Activated CD4-positive, alpha-beta T cell treated with anti-CD3 and anti-CD28 coated beads, Interleukin-2, Interleukin-6, amounts not matched to agents 100 ng/mL and 50 ng/mL, durations not matched to agents 16 hours and 8 hours (primary cell): ENCODE measurements around the gene EPS8L3.
"Not testable (repeated sequence)": the region's sequence is repeated elsewhere in the genome, so short reads cannot be mapped to it uniquely, and the experiment has no call there.

Experiments used
- DNase-seq: peaks from one replicate; pipeline ENCODE4 v3.0.0-alpha.2; 2020

The EPS8L3 gene, protein sequence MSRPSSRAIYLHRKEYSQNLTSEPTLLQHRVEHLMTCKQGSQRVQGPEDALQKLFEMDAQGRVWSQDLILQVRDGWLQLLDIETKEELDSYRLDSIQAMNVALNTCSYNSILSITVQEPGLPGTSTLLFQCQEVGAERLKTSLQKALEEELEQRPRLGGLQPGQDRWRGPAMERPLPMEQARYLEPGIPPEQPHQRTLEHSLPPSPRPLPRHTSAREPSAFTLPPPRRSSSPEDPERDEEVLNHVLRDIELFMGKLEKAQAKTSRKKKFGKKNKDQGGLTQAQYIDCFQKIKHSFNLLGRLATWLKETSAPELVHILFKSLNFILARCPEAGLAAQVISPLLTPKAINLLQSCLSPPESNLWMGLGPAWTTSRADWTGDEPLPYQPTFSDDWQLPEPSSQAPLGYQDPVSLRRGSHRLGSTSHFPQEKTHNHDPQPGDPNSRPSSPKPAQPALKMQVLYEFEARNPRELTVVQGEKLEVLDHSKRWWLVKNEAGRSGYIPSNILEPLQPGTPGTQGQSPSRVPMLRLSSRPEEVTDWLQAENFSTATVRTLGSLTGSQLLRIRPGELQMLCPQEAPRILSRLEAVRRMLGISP

DNA sequence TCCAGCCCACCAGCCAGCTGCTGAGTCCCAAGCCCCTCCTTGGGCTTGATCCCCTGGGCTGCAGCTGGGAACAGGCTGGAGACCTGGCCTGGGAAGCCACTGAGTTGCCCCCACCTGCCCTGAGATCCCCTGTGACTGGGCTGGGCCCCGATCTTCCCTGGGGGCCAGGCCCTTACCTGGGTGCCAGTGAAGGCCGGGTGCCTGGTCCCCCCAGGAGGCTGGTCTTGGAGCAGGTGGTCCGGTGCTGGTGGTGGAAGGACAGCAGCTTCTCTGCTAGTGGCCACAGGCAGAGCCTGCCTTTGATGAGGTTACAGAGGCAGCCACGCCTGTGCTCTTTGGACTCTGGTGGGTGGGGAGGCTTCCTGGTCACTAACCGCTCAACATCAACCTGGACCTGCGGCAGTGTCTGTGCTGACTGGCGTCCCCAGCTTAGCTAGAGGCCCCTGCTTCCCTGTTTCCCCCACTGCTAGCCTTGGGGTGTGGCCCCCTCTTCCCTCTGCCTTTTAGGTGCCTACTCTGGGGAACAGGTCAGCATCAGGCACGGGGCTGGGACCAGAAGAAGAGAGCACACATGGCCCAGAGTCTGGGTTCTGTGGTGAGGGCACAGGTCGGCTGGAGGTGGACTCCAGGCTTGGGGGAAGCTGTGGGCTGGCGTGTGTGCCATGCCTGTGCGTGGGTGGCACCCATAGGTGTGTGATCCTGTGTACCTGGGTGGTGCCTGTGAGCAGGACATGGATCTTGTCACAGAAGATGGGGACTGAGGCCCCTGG lies at the start of gene EPS8L3:
Gene EPS8L3 (minus strand): TSS at position 278 of the 770 bp plus-strand sequence. CDS start 2,174 bp downstream, outside the sequence.
- no peak for DNase-seq

DNA sequence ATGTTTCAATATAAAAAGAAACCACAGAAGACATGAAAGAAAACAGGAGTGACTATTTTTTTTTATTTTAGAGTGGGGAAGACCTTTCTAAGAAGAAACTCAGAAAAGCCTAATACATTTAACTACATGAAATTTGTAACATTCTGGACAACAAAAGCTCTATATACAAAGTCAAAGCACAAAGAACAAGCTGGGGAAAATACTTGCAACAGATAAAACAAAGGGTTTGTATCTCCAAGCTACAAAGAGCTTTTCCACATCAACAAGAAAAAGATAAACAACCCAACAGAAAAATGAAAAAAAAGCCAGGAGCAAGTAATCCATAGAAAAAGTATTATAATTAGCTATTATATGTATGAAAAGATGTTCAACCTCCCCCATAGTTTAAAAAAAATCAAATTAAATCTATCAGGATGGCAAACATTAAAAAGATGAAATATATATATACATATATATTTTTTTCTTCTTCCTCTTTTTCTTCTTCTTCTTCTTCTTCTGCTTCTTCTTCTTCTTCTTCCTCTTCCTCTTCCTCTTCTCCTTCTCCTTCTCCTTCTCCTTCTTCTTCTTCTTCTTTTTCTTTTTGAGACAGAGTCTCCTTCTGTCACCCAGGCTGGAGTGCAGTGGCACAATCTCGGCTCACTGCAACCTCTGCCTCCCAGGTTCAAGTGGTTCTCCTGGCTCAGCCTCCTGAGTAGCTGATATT lies 49.1 kb upstream of the EPS8L3 start:
- no peak for DNase-seq

DNA sequence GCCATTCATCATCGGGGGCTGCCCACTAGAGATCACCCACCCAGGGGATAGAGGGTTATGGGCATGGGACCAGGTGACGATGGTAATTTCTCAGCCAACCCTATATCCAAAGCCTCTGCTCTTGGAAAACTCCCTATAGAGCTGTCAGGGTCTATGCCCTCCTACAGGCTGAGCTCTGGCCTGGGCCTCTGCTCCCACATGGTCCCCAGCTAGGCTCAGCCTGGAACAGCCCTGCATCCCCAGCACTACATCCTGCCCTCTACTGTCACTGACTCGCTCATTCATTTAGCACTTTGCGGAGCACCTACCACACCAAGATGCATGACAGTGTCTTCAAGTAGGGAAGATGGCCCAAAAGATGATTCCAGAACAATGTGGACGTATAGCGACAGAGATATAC lies 45.0 kb upstream of the EPS8L3 start:
- no peak for DNase-seq

DNA sequence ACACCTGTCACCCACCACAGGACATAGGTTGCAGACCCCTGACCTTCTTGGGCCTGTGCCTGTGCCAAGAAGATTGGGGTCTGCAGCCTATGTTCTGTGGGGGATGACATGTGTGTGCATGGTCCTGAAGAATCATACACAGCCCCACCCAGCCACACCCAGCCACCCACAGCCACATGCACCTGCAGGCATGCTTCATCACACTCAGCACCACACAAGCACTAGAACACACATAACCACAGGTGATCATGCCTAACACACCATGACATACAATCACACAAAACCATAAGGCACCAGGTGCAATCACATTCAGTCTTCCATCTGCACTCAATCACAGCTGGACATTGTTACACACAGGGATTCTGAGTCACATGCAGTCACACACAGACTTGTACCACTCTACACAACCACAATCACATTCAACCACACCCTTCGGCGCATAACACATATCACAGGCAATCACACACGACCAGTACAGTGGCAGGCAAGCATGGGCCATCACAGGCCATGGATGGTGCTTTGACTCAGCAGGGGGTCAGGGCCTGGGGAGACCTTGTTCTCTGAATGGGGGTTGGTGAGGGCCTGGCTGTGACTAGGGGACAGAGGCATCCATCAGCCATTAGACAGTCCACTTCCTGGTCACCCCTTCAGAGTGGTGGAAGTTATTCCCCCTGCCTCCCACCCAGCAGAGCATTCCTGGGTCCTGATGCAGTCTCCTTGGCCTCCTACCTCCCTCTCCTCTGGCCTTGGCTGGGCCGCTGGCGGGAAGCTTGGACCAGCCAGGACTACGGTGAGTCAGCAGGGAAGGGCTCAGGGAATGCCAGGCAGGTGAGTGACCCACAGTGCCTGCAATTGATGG lies 44.3 kb upstream of the EPS8L3 start:
- DNase-seq, result no peak

DNA sequence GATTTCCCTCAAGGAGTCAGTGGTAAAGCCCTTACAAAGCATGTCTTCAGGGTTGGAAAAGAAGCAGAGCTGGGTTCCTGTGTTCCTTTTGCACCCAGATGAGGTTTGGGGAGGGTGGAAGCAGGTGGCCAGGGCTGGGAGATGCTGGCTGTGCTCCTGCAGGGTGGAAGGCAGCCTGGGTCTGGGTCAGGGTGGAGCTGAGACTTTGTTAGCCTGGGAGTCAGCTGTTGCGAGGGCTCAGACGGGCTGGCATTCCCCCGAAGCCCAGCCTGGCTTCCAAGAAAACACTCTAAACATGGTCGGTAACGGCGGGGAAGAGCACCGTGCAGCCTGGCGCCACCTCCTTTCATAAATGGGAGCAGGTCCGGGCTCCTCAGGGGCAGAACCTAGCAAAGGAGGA lies 43.7 kb upstream of the EPS8L3 start:
- no peak for DNase-seq

DNA sequence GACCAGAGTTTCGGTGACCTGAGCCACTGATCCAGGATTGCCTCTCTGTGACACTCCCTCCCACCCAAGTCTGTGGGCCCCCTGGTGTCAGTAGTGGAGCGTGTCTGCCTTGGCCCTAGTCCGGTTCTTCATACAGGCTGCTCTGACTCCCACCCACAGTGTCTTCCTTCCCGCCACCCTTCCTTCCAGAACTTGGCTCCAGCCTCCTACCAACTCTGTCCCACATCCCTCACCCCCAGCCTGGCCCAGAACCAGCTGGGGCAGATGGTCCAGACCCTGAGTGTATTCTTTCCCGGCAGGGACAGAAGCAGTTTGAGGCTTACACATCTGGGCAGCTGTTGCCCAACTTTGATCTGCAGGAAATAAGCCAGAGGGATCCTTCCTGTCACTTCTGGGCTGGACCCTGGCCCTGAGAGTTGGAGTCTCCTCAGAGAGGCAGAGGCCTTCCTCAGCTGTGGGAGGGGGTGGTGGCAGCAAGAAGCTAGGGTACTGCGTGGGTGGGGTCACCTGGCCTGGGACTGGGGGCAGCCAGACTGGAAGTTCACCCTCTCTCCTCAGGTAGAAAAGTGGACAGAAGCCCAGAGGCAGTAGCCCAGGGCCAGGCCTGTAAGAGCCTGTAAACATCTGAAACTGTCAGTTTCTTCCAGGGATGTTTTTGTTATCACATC lies 43.1 kb upstream of the EPS8L3 start:
- no peak for DNase-seq

DNA sequence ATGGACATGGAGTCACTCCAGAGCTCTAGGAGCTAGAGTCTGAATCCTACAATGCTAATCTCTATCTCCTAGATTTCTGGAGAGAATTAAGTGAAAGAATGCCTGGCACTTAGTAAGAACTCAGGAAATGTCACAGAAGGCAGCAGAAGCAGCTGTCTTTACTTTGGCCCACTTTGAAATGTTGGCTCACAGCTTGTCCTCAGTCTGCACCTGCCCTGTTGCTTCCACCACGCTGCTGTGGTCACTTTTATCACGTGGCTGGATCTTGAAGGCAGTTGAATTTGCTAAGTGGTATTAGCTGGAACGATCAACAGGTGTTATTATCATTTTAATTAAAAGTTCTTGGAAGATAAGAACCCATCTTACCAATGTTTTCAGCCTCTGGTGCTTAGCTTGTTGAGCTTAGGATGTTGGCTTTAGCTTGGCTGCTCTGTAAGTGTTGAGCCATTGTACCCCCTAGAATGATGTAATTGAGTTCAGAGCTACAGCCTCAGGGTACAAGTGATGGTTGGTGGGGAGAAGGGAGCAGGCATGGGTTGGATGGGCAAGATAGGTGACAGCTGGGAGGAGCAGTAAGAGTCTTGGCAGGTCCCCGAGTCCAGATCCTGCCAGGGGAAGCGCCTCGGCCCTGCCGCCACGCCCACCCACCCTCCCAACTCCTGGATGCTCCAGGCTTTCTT lies 41.9 kb upstream of the EPS8L3 start:
- no peak for DNase-seq

DNA sequence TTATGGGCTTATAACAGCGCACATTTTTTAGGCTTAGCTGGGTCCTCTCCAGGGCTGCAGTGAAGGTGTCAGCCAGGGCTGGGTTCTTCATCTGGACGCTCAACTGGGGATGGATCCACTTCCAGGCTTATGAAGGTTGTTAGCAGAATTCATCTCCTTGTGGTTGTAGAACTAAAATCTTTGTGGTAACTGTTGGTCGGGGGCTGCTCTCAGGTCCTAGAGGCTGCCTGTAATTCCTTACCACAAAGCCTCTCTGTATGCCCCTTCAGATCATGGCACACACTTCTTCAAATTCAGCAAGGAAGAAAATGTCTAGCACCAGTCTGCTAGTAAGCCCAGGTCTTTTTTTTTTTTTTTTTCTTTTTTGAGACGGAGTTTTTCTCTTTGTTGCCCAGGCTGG lies 40.9 kb upstream of the EPS8L3 start:
- DNase-seq, result no peak

DNA sequence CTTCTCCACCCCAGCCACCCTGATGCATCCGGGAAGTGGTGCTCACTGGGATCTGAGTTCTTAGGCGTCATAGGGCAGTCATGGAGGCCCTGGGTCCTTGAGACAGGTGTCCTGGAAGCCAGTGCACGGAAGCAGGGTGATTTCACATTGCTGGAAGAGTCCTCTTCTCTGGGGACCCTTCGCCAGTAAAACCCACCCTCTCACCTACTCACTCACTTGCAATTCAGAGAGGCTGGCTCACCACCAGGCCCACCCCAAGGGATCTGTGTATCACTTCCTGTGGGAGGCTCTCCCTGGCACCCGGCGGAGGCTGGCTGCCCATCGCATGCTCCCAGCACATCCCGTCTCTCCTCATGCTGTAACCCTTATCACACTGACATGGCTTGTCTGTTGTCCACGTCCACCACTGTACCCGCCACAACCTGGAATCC lies 40.2 kb upstream of the EPS8L3 start:
- DNase-seq, result no peak

DNA sequence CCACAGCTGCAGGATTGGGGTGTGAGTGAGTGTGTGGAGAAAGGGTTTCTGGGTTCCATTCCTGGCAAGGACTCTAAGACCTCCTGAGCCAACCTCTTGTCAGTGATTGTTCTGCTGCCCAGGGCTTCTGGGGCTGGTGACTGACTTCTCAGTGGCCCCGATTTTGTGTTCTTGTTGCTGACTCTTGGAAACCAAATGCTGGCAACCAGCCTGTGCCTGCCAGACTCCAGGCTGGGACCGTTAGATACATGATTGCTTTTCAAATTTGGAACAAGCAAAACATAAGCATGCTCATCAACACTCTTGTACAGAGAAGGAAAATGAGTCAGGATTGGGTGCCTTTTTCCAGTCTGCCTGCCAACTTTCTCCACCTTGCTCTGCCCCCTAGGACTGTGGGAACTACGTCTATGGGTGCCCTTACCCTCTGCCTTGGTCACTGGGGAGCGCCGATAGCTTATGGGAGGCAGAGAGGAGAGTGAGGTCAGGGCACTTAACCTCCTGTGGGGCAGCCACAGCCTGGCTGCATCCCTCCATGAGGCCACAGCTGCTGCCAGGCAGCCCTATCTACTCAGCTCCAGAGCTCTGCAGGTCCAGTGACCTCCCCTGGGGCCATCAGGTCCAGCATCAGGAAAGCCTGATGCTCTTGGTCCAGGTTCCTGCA lies 39.3 kb upstream of the EPS8L3 start:
- DNase-seq, result no peak

DNA sequence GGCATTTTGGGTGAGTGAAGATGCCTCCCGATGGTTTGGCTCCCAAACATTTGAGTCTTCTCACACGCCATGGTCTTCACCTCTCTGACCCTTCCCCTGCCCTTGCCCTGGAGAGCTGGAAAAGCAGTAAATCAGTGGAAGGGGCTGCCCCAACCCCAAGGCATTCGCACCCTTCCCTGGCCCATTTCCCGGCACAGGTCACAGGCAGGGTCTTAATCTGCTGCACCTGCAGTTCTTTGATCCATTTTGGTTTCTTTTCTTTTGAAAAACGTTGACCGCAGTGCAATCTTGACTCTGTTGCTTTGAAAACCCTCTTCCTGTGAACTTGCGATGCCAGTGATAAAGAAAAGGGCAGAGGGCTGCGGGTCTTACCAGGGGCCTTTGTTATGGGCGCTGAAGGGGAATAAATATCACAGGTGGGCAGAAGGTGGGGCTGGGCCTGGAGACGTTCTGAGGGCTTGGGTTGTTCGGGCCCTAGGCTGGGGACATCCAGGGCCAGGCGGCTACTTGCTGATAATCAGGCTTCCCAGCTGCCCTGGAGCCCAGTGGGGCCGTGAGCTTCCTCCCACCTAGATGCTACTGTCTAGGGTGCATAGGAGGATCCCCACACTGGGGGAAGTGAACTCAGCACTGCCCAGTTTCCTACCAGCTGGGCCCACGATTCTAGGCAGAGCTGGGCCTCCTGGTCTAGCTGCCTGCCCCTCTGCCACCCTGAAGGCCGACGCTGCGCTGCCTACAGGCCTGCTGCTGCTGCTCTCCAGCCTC lies 38.6 kb upstream of the EPS8L3 start:
- DNase-seq, result peak; percentile 78

DNA sequence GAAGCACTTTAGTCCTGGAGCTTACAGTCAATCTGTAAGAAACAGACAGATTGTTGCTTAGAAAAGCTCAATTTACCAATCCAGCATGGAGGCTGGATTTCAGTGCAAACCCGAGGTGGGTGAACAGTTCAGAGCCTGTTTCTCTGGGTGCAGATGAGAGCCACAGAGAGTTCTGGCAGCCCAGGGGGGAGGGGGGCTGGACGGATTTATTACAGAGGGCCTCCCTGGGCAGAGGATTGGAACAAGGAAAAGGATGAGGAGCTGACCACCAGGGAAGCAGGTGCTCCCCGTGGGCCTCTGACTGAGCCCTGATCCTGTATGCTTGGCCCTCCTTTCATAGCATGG lies 38.0 kb upstream of the EPS8L3 start:
- peak; percentile 36 for DNase-seq

DNA sequence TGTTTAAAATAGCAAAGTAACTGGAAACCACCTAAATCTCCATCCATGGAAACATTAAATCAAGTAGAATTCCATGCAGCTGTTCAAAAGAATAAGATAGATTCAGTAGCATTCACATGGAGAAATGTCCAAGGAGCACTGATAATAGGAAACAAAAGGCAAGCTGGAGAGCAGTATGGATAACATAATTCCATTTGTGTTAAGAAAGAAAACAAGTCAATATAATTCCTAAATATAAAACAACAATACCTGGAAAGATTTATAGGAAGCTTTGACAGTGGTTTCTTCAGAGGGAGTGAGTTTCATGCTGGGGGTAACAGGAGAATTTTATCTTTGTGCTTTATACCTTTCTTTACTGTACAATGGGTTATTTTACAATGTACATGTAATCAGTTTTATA lies 36.6 kb upstream of the EPS8L3 start:
- no peak for DNase-seq

DNA sequence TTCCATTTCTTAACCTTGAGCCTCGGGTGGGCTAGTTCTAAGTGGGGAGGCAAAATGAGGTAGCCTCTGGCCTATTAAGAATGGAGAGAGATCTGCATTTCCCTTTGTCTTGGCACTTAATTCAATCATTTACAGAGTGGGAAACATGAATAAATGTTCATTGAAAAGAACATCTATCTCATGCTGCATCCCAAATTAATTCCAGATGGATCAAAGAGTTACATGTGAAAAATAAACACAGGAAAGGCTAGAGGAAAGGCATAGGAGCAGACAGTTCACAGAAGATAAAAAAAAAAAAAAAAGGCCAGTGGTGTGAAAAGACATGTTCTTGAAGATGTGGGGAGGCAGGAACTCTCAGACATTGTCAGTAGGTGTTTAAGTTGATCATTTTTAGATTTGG lies 35.7 kb upstream of the EPS8L3 start:
- DNase-seq, result no peak

DNA sequence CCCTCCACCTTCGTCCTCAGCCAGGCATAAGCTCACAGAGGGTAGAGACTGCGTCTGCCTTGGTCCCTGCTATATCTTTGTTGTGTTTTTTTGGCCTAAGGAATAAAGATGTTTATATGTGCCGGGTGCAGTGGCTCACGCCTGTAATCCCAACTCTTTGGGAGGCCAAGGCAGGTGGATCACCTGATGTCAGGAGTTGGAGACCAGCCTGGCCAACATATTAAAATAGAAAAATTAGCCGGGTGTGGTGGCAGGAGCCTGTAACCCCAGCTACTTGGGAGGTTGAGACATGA lies 33.5 kb upstream of the EPS8L3 start:
- not testable (repeated sequence) for DNase-seq

DNA sequence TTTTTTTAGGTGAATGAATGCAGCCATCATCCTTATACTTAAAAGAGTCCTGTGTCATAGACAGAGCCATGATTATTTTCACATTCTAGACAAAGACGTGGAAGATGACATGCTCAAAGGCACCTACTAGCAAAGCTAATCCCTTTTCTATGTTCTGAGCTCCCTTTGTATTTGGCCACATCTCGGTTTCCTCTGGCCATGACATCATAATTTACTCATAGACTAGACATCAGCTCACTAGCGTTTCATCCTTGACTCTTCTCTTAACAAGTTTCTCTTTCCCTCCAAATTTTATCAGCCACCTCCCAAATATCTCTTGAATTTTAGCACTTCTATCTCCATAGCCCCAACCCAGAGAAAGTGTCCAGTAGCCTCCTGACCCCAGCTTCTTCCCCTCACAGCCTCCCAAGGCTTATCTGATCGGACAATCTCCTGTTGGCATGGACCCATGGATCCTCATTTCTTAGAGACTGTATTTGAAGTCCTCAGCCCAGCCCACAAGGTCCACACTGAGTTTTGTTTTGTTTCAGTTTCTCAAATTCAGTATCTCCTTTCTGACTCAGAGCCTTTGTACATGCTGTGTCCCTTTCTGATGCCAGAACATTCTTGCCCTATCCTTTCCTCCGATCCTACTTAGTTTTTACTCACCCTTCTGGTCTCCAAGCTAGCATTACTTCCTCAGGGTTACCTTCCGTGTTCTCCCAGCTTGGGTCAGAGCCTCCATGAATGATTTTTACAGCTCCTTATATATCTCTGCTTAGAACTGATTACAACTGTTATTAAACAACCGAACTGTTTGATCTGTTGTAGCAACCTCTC lies 33.0 kb upstream of the EPS8L3 start:
- DNase-seq, result no peak

DNA sequence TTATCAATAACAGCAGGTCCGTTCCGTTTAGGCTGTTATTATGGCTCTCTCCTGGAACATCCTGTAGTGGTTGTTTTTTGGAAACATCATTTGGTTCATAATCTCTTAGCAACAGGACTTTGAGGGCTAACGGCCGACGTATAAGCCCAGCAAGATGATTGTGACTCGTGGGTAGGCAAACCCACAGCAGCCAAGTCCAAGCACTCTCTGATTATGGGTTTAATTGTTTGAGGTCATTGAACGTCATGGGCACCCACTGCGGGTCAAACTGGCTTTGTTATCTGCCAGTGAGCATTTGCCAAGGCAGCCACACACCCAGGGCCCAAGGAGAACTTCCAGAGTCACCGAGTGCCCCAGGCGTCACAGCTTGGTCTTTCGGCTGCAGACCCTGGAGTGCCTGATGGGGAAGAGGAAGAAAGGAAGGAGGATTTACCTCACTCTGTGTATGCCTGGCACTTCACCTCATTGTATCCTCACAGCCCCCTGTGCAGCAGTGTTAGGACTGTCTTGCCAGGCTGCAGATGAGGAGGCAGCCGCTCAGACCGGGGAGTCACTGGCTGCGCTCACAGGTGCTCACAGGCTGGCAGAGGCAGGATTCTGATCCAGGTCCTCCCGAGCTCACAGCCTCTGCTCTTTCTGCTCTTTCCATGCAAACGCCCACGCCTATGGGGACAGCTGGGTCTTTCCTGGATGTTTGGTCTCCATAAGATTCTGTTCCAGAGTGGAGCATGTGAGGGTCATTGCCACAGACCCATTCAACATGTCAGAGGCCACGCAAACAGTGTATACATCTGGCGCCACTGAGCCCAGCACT lies 30.8 kb upstream of the EPS8L3 start:
- DNase-seq, result no peak
